BLaER1 treated with 17β-estradiol and CSF1 and Interleukin-3, amounts not matched to agents 10 nM and 100 nM (cell line): Measurements from ENCODE around the gene CYP2D6.
A peak's percentile ranks its signal among the peaks of the same experiment; 100 is the strongest.
"Not testable (repeated sequence)": the region's sequence is repeated elsewhere in the genome, so short reads cannot be mapped to it uniquely, and the experiment has no call there.

Source experiments
- H3K27ac ChIP-seq, 11 experiments: shearing (Covaris generic); formaldehyde crosslinking; 2 replicates each; pipeline ENCODE4 v1.8.1; 2022
- H3K27me3 ChIP-seq, 11 experiments: shearing (Covaris generic); formaldehyde crosslinking; 2 replicates each; pipeline ENCODE4 v1.8.1; 2022
- H3K36me3 ChIP-seq, 11 experiments: shearing (Covaris generic); formaldehyde crosslinking; 2 replicates each; pipeline ENCODE4 v1.8.1; 2022
- H3K4me1 ChIP-seq, 10 experiments: shearing (Covaris generic); formaldehyde crosslinking; 2 replicates each; pipeline ENCODE4 v1.8.1; 2022
- H3K4me2 ChIP-seq, 11 experiments: shearing (Covaris generic); formaldehyde crosslinking; 2 replicates each; pipeline ENCODE4 v1.8.1; 2022
- H3K4me3 ChIP-seq, 10 experiments: shearing (Covaris generic); formaldehyde crosslinking; 2 replicates each; pipeline ENCODE4 v1.8.1; 2022
- H3K9ac ChIP-seq, 11 experiments: shearing (Covaris generic); formaldehyde crosslinking; 2 replicates each; pipeline ENCODE4 v1.8.1; 2022
- H3K9me3 ChIP-seq, 11 experiments: shearing (Covaris generic); formaldehyde crosslinking; replicated peaks in 1 of 11; 2 replicates each; pipeline ENCODE4 v1.8.1; 2022
- H4K20me1 ChIP-seq, 11 experiments: shearing (Covaris generic); formaldehyde crosslinking; 2 replicates each; pipeline ENCODE4 v1.8.1; 2022
- Cebpa-rat ChIP-seq, 11 experiments: shearing (Covaris generic); IDR thresholded peaks; 2 replicates each; pipeline ENCODE4 v1.8.1; 2022

CYP2D6 gene

DNA sequence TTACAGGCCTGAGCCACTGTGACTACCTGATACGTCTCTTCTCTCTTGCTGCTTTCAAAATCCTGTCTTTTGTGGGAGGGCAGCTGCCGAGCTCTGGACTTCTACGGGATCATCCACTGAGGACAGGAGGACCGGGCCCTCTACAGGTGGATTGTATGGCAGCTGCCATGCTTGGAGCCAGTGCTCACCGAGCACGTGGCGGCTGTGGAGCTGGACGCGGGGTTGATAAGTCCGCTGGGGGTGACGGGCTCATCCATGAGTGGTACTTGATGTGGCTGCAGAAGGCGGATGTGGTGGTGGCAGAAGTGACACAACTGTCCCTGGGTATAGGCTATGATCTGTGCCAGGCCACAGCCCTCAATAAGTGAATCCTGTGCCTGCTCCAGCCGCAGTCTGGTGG lies 1.8 kb upstream of the CYP2D6 start:
- TF ChIP-seq Cebpa-rat (IDR thresholded peaks at IDR 0.05): no peak

DNA sequence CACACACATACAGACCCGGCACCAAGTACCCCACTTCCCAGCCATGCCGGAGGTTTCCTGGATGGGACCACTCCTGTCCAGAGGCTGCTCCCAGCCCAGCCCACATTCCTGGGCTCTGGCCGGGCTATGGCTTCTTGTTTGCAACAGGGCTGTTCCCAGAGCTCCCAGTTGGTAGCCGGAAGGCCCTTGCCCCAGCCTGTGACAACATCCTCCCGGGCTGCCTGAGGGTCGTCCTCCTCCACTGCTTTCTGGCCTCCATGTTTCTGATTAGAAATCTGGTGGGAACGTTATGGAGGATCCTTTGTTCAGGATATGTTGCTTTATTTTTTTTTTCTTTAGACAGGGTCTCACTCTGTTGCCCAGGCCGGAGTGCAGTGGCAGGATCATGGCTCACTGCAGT lies 952 bp upstream of the CYP2D6 start:
- Histone ChIP-seq H3K9me3 (no peaks in the 10 kb centered on the region), H4K20me1 (no peaks in the 10 kb centered on the region), H3K4me2 (no peak overlapping the region), H3K4me1 (peaks cover 0 to 29% (median 24%) of the 10 kb centered on the region in 10 experiments; a peak in 14 of 20 replicates), H3K27ac (no peak overlapping the region), H3K9ac (no peak overlapping the region), H3K36me3 (no peaks in the 10 kb centered on the region), H3K4me3 (no peak overlapping the region), H3K27me3 (no peaks in the 10 kb centered on the region)
- no peak for TF ChIP-seq Cebpa-rat (IDR thresholded peaks at IDR 0.05)

More for the DNA sequence above, 1.8 kb upstream of the CYP2D6 start:
- Histone ChIP-seq H3K27me3 (no peaks in the 10 kb centered on the region), H3K4me1 (peaks cover 0 to 29% (median 24%) of the 10 kb centered on the region in 10 experiments; a peak in 14 of 20 replicates), H3K9me3 (no peaks in the 10 kb centered on the region), H3K4me3 (no peak overlapping the region), H3K27ac (no peak overlapping the region), H3K4me2 (peak overlapping the region in 8 of 11 experiments; percentile 9 to 41 (median 30); a peak in 10 of 22 replicates), H3K9ac (no peak overlapping the region), H3K36me3 (no peaks in the 10 kb centered on the region), H4K20me1 (no peaks in the 10 kb centered on the region)

DNA sequence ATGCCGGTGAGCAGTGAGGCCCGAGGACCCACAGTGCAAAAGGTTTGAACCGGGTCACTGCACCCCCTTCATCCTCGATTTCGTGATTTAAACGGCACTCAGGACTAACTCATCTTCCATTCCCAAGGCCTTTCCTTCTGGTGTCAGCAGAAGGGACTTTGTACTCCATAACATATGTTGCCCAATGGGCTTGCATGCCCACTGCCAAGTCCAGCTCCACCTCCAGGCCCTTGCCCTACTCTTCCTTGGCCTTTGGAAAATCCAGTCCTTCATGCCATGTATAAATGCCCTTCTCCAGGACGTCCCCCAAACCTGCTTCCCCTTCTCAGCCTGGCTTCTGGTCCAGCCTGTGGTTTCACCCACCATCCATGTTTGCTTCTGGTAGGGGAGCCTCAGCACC lies 428 bp downstream of the CYP2D6 start:
- not testable (repeated sequence) for H3K36me3 ChIP-seq, H3K4me3 ChIP-seq

DNA sequence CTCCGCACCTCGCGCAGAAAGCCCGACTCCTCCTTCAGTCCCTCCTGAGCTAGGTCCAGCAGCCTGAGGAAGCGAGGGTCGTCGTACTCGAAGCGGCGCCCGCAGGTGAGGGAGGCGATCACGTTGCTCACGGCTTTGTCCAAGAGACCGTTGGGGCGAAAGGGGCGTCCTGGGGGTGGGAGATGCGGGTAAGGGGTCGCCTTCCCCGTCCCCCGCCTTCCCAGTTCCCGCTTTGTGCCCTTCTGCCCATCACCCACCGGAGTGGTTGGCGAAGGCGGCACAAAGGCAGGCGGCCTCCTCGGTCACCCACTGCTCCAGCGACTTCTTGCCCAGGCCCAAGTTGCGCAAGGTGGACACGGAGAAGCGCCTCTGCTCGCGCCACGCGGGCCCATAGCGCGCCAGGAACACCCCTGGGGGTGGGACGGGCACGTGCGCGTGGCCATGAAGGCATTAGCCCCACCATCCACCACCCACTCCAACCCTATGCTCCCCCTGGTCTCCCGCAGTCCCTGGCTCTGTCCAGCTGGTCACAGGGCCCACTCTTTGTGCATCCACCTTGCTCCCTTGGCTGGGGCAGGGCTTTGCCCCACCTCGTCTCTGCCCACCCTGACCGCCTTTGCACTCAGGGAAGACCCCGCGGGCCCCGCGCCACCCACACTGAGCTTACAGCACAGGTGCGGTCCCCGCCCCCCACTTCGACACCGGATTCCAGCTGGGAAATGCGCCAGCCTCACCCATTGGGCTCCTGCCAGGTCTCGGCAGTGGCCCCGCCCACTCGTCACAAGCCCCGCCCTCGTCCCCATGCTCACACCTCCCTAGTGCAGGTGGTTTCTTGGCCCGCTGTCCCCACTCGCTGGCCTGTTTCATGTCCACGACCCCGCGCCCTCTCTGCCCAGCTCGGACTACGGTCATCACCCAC lies 1.6 kb downstream of the CYP2D6 start:
- not testable (repeated sequence) for H3K27me3 ChIP-seq, H3K4me3 ChIP-seq, H3K27ac ChIP-seq, H3K36me3 ChIP-seq, H4K20me1 ChIP-seq, H3K9me3 ChIP-seq, H3K4me2 ChIP-seq, H3K9ac ChIP-seq
- H3K4me1 ChIP-seq: peaks cover 0 to 17% (median 12%) of the 10 kb centered on the region in 10 experiments; a peak in 14 of 20 replicates

More for the DNA sequence above, 428 bp downstream of the CYP2D6 start:
- not testable (repeated sequence) for H3K9me3 ChIP-seq, H3K27ac ChIP-seq, H3K9ac ChIP-seq, H4K20me1 ChIP-seq, H3K27me3 ChIP-seq, H3K4me2 ChIP-seq
- peaks cover 0 to 29% (median 24%) of the 10 kb centered on the region in 10 experiments; a peak in 14 of 20 replicates for H3K4me1 ChIP-seq

DNA sequence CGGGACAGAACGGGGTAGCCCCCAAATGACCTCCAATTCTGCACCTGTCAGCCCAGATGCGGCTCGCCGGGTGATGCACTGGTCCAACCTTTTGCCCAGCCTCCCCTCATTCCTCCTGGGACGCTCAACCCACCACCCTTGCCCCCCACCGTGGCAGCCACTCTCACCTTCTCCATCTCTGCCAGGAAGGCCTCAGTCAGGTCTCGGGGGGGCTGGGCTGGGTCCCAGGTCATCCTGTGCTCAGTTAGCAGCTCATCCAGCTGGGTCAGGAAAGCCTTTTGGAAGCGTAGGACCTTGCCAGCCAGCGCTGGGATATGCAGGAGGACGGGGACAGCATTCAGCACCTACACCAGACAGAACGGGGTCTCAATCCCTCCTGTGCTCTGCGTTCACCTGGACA lies 2.6 kb downstream of the CYP2D6 start:
- not testable (repeated sequence) for H3K9ac ChIP-seq, H3K4me3 ChIP-seq, H3K4me1 ChIP-seq, H3K9me3 ChIP-seq, H3K27ac ChIP-seq, H4K20me1 ChIP-seq, H3K4me2 ChIP-seq, H3K36me3 ChIP-seq, H3K27me3 ChIP-seq

DNA sequence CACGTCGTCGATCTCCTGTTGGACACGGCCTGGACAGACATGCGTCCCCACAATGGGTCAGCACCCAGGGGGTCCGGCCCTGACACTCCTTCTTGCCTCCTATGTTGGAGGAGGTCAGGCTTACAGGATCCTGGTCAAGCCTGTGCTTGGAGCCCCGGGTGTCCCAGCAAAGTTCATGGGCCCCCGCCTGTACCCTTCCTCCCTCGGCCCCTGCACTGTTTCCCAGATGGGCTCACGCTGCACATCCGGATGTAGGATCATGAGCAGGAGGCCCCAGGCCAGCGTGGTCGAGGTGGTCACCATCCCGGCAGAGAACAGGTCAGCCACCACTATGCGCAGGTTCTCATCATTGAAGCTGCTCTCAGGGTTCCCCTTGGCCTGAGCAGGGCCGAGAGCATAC lies 3.0 kb downstream of the CYP2D6 start:
- H3K4me1 ChIP-seq: peaks cover 0 to 9% (median 8%) of the 10 kb centered on the region in 10 experiments; a peak in 16 of 20 replicates
- no peaks in the 10 kb centered on the region for H4K20me1 ChIP-seq
- H3K36me3 ChIP-seq: no peaks in the 10 kb centered on the region
- no peak overlapping the region for H3K27ac ChIP-seq
- no peak overlapping the region for H3K9ac ChIP-seq
- no peaks in the 10 kb centered on the region for H3K27me3 ChIP-seq
- TF ChIP-seq Cebpa-rat (IDR thresholded peaks at IDR 0.05): no peak
- no peaks in the 10 kb centered on the region for H3K9me3 ChIP-seq
- H3K4me3 ChIP-seq: no peak overlapping the region
- H3K4me2 ChIP-seq: no peak overlapping the region

DNA sequence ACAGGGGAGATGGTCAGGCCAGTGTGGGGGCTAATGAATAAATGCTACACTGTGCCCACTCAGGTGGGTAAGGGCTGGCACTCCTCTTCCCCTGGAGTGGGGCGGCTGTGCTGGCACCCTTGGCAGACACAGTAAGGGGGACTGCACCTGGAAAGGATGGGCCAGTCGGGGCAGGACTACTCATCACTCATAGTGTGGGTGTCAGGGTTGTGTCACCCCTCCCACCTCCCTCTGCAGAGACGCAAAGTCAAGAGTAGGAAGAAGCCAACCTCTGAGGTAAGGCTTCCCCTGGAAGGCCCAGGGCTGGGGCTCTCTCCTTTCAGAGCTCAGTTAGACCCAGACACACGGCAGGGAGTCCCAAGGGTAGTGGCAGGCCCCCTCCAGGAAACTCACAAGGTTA lies 7.1 kb downstream of the CYP2D6 start:
- H3K27ac ChIP-seq, H4K20me1 ChIP-seq, H3K9ac ChIP-seq, H3K9me3 ChIP-seq, H3K4me3 ChIP-seq, H3K4me2 ChIP-seq, H3K36me3 ChIP-seq, H3K27me3 ChIP-seq: not testable (repeated sequence)
- peaks cover 18 to 46% (median 40%) of the 10 kb centered on the region in 10 experiments for H3K4me1 ChIP-seq

DNA sequence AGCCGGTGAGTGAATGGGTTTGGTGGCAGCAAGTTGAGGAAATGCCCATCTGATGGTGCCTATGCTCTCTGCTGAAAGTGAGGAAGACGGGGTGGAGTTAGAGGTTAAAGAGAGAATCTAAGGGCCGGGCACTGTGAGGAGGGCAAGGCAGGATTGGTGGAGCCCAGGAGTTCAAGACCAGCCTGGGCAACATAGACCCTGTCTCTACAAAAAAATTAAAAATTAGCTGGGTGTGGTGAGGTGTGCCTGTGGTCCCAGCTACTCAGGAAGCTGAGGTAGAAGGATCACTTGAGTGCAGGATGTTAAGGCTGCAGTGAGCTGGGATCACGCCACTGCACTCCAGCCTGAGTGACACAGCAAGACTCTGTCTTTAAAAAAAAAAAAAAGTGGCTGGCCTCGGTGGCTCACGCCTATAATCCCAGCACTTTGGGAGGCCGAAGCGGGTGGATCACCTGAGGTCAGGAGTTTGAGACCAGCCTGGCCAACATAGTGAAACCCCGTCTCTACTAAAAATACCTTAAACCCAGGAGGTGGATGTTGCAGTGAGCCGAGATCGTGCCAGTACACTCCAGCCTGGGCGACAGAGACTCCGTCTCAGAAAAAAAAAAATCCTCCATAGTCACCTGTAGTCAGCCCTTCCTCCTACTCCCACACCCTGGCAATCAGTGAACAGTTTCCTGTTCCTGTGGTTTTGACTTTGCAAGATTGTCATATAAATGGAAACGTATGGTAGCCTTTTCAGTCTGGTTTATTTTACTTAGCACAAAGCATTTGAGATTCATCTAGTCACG lies 10.2 kb downstream of the CYP2D6 start:
- H3K4me3 ChIP-seq: peak overlapping the region in 9 of 10 experiments; percentile 5 to 45 (median 40); a peak in 14 of 20 replicates
- peaks cover 19 to 26% (median 24%) of the 10 kb centered on the region in 11 experiments for H3K9me3 ChIP-seq
- peak overlapping the region in 9 of 11 experiments; percentile 43 to 77 (median 61); a peak in 18 of 22 replicates for H3K27ac ChIP-seq
- H4K20me1 ChIP-seq, H3K27me3 ChIP-seq: not testable (repeated sequence)
- peak overlapping the region in 8 of 11 experiments; percentile 18 to 63 (median 54); a peak in 15 of 22 replicates for H3K9ac ChIP-seq
- 0 out of 22 replicates have a peak, but pooled peaks of 1 of the 11 experiments have one; percentile 8 for TF ChIP-seq Cebpa-rat (IDR thresholded peaks at IDR 0.05)
- H3K4me1 ChIP-seq: peaks cover 18 to 47% (median 40%) of the 10 kb centered on the region in 10 experiments
- H3K4me2 ChIP-seq: peak overlapping the region; percentile 76 to 92 (median 84)
- H3K36me3 ChIP-seq: peaks cover under 1 to 19% (median 15%) of the 10 kb centered on the region in 11 experiments; a peak in 18 of 22 replicates

DNA sequence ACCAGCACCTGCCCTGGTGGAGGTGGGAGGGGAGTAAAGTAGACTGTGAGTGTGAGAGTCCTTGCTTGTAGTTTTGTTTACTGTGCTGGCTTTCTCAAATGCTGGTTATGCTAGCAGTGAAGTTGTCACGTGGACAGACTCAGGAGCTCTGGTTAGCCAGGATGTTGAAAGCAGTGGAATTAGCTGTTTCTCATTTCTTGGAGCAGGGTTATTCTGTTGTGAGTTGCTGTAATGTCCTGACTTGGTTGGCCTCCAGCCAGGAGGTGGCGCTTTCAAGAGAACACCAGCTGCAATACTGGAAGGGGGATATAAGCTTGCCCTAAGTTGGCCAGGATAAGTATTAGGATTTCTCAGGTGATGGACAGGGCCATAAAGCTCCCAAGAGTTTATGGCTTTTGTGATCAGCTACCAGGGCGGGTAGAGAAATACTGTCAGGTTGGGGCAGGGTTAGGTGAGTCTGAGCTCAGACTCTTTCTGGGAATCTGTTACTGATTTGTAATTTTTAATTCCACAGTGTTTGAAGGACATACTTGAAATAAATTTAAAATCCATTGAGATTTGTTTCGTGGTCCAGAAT lies 13.7 kb downstream of the CYP2D6 start:
- peaks cover 36 to 46% (median 41%) of the 10 kb centered on the region in 11 experiments for H3K9me3 ChIP-seq
- no peak overlapping the region for H3K27ac ChIP-seq
- H3K4me1 ChIP-seq: peaks cover 18 to 37% (median 29%) of the 10 kb centered on the region in 10 experiments
- TF ChIP-seq Cebpa-rat (IDR thresholded peaks at IDR 0.05): no peak
- no peak overlapping the region for H3K9ac ChIP-seq
- peaks cover 9 to 36% (median 25%) of the 10 kb centered on the region in 11 experiments; a peak in 20 of 22 replicates for H3K36me3 ChIP-seq
- H4K20me1 ChIP-seq: no peaks in the 10 kb centered on the region
- H3K4me2 ChIP-seq: no peak overlapping the region
- H3K4me3 ChIP-seq: no peak overlapping the region
- no peaks in the 10 kb centered on the region for H3K27me3 ChIP-seq

DNA sequence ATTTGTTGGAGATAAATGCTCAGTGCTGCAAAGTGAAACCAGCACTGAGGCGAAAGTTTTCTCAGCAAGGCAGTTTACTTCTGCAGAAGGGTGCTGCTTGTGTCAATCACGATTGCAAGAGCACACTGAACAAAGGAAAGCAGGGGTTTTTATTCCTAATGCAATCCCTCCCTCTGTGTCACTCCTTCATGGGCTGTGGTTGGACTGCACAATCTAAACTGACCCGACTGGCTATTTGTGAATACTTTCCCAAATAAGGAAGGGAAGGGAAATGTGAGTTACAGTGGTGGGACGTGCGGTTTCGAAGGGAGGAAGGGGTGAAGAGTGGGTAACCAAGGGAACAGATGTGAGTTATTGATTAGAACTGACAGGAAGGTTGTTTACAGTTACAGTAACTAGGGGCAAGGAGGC lies 15.2 kb downstream of the CYP2D6 start:
- peaks cover 8 to 25% (median 14%) of the 10 kb centered on the region in 10 experiments for H3K4me1 ChIP-seq
- H4K20me1 ChIP-seq: not testable (repeated sequence)
- H3K4me3 ChIP-seq: peak overlapping the region in 3 of 10 experiments; percentile 9 to 28 (median 18); a peak in 4 of 20 replicates

More for the DNA sequence above, 15.2 kb downstream of the CYP2D6 start:
- H3K4me2 ChIP-seq, H3K9ac ChIP-seq, H3K27me3 ChIP-seq, H3K27ac ChIP-seq: not testable (repeated sequence)
- peaks cover 9 to 36% (median 25%) of the 10 kb centered on the region in 11 experiments; a peak in 20 of 22 replicates for H3K36me3 ChIP-seq
- peaks cover 36 to 46% (median 41%) of the 10 kb centered on the region in 11 experiments for H3K9me3 ChIP-seq
